K562 (cell line): Measurements from ENCODE around the gene EVA1B. TPM values are rescaled to one million over a fixed set of nuclear protein-coding genes. Genes with fewer than 3 reads are reported as not detected.

Experiments used
- ARID1B ChIP-seq: fragments of 450-650 bp; IDR thresholded peaks from 2 replicates; pipeline ENCODE4 v1.6.1; 2016; ENCODE audit warnings: antibody characterized with exemption, mild to moderate bottlenecking, inconsistent platforms
- CBX3 ChIP-seq, 2 experiments: IDR thresholded peaks; 1 replicate in 1 of 2; 2 replicates in 1 of 2; pipeline ENCODE4 v1.6.1; 2012; ENCODE audit warnings: inconsistent platforms in 2 of 2, low read length in 2 of 2, borderline replicate concordance in 1 of 2, control low read depth in 1 of 2
- CXXC5 ChIP-seq: fragments of 250-450 bp; sonication (Bioruptor Pico); IDR thresholded peaks from 2 replicates; pipeline ENCODE4 v1.8.0; 2022; ENCODE audit warnings: inconsistent platforms, mild to moderate bottlenecking, moderate library complexity
- DMBX1 ChIP-seq: fragments of 250-450 bp; sonication (Bioruptor Pico); IDR thresholded peaks from 2 replicates; pipeline ENCODE4 v1.8.0; 2022; ENCODE audit warnings: inconsistent platforms, mild to moderate bottlenecking, moderate library complexity, borderline replicate concordance
- ELF2 ChIP-seq: fragments of 250-450 bp; sonication (Bioruptor Pico); IDR thresholded peaks from 2 replicates; pipeline ENCODE4 v1.5.0; 2021; ENCODE audit warnings: mild to moderate bottlenecking
- ESRRA ChIP-seq: fragments of 450-650 bp; IDR thresholded peaks from 2 replicates; pipeline ENCODE4 v1.6.1; 2014; ENCODE audit warnings: low read depth, mild to moderate bottlenecking, moderate library complexity, borderline replicate concordance
- FOSL1 ChIP-seq: fragments of 200-800 bp; sonication (Bioruptor generic); conservative IDR thresholded peaks from 2 replicates; pipeline ENCODE4 v1.6.1; 2016; ENCODE audit warnings: missing genetic modification characterization, missing compliant biosample characterization
- FOXP1 ChIP-seq: sonication (generic); formaldehyde crosslinking; IDR thresholded peaks from 2 replicates; pipeline ENCODE4 v1.8.0; 2022; ENCODE audit warnings: mild to moderate bottlenecking, missing genetic modification reagents
- GABPB2 ChIP-seq: fragments of 250-450 bp; sonication (Bioruptor Pico); conservative IDR thresholded peaks from 2 replicates; pipeline ENCODE4 v1.5.1; 2021; ENCODE audit warnings: mild to moderate bottlenecking
- HDAC1 ChIP-seq, 2 experiments: fragments of 450-650 bp; IDR thresholded peaks; 2 replicates each; pipeline ENCODE4 v1.6.1; 2016 to 2017; ENCODE audit warnings: inconsistent platforms in 1 of 2, mild to moderate bottlenecking in 1 of 2, moderate library complexity in 1 of 2
- HDAC2 ChIP-seq: fragments of 450-650 bp; IDR thresholded peaks from 2 replicates; pipeline ENCODE4 v1.6.1; 2016; ENCODE audit warnings: mild to moderate bottlenecking
- HDGF ChIP-seq: fragments of 450-650 bp; IDR thresholded peaks from 2 replicates; pipeline ENCODE4 v1.6.1; 2016
- HOXB6 ChIP-seq: fragments of 250-450 bp; sonication (Bioruptor Pico); IDR thresholded peaks from 2 replicates; pipeline ENCODE4 v1.5.1; 2022; ENCODE audit warnings: mild to moderate bottlenecking, borderline replicate concordance
- KDM1A ChIP-seq, 2 experiments: fragments of 450-650 bp; IDR thresholded peaks; 2 replicates each; pipeline ENCODE4 v1.6.1; 2016; ENCODE audit warnings: mild to moderate bottlenecking in 2 of 2
- KDM4B ChIP-seq, 2 experiments: fragments of 450-650 bp in 1 of 2; sonication (generic) in 1 of 2; IDR thresholded peaks; 2 replicates each; pipeline ENCODE4 v1.6.1; 2016 to 2017; ENCODE audit warnings: borderline replicate concordance in 2 of 2, antibody characterized with exemption in 1 of 2, low read depth in 1 of 2, mild to moderate bottlenecking in 1 of 2
- MCM2 ChIP-seq: fragments of 450-650 bp; IDR thresholded peaks from 2 replicates; pipeline ENCODE4 v1.6.1; 2017; ENCODE audit warnings: low read depth, mild to moderate bottlenecking
- PML ChIP-seq: IDR thresholded peaks from 2 replicates; pipeline ENCODE4 v1.6.1; 2012; ENCODE audit warnings: low read length, inconsistent platforms
- POLR2B ChIP-seq: fragments of 450-650 bp; IDR thresholded peaks from 2 replicates; pipeline ENCODE4 v1.6.1; 2018; ENCODE audit warnings: low read depth; ENCODE audit not compliant: partially characterized antibody
- POLR2G ChIP-seq: fragments of 200-400 bp; formaldehyde crosslinking; IDR thresholded peaks from 2 replicates; pipeline ENCODE4 v1.6.1; 2017; ENCODE audit warnings: low read depth, mild to moderate bottlenecking, antibody characterized with exemption, low read length, moderate library complexity
- PURB ChIP-seq: sonication (generic); formaldehyde crosslinking; IDR thresholded peaks from 2 replicates; pipeline ENCODE4 v1.9.0; 2021; ENCODE audit warnings: low read depth, mild to moderate bottlenecking, missing genetic modification reagents
- TAF7 ChIP-seq: fragments of 450-650 bp; IDR thresholded peaks from 2 replicates; pipeline ENCODE4 v1.6.1; 2016; ENCODE audit warnings: missing genetic modification characterization, missing compliant biosample characterization
- TRIM28 ChIP-seq: fragments of 450-650 bp; IDR thresholded peaks from 2 replicates; pipeline ENCODE4 v1.6.1; 2017
- ZBTB7A ChIP-seq: IDR thresholded peaks from 2 replicates; pipeline ENCODE4 v1.6.1; 2011; ENCODE audit warnings: low read depth, mild to moderate bottlenecking, low read length, moderate library complexity, borderline replicate concordance; ENCODE audit not compliant: control insufficient read depth
- ZNF24 ChIP-seq: fragments of 450-650 bp; IDR thresholded peaks from 2 replicates; pipeline ENCODE4 v1.6.1; 2016
- polyA plus RNA-seq, 8 experiments: library from polyadenylated mRNA; depleted of rRNA in 4 of 8; stranded (reverse) in 5 of 8; unstranded in 3 of 8; fragments of >200 nt; fragmentation: Nextera tagmentation in 2 of 8; fragmentation: Illumina TruSeq in 1 of 8; extraction: Ambion mirVana in 2 of 8; extraction: Trizol in 1 of 8; gene quantifications; 2 replicates each; pipeline versions ENCODE4 v1.2.1 to v1.2.3, GENCODE V29; 2011 to 2014; ENCODE audit warnings: inconsistent platforms in 1 of 8, missing spikeins in 1 of 8
- total RNA-seq, 7 experiments: library from RNA; depleted of rRNA in 6 of 7; stranded (reverse); fragments of >200 nt in 6 of 7; fragmentation: Illumina TruSeq in 2 of 7; extraction: Trizol in 2 of 7; gene quantifications; 2 replicates each; pipeline versions ENCODE4 v1.2.1 to v1.2.3, GENCODE V29; 2011 to 2021; ENCODE audit warnings: low replicate concordance in 1 of 7
- TF ChIP-seq, protein P1 (sequence below), 2 experiments: IDR thresholded peaks; 2 replicates each; pipeline ENCODE4 v1.6.1; 2012; ENCODE audit warnings: improper control_type of control experiment in 2 of 2, low read depth in 2 of 2, low read length in 2 of 2, borderline replicate concordance in 1 of 2

The EVA1B gene
- total and polyA plus RNA-seq, 9 of the 15 experiments (the other 6 are each of a cell fraction or from before 2014, with no cell fraction given), result 0.08 to 65.7 (median 2.4) TPM

DNA sequence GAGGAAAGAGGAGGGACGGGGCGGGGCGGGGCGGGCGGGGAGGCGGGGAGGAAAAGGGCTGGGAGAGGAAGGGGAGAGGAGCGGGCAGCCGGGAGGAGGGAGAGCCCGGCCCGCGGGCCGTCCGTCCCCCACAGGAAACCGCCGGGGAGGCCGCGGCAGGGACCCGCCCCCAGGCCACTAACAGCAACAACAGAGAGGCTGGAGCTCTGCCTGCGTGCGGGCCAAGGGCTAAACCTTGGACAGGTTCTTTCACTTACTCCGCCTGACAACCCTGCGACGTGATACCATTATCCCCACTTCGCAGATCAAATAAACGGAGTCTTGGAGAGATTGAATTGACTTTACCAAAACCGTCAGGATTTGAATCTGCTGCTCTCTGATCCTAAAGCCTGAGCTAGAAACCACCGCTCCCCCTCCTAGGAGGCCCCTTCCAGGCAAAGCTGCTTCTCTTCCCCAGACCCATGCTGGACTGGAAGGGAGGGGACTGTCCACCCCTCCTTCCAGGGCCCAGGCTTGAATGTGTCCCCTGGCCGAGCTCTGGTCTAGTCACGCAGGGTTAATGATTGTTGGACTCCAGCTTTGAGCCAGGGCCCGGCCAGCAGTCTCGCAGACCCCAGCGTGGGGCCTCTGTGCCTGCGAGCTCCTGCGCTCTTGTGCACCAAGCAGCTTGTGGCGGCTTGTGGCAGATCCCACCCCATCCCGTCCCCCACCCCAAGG, at the start of gene EVA1B (continued):
- TF ChIP-seq POLR2B, result peak; percentile 22
- TF ChIP-seq TRIM28, result 0 out of 2 replicates have a peak, but pooled peaks have one; percentile 16
- TF ChIP-seq ZBTB7A, result peak; percentile 35; the same call in 1 of the 2 replicates
- peak; percentile 59 for TF ChIP-seq ESRRA
- peak in 1 of 2 experiments; percentile 38; a peak in 1 of 3 replicates for TF ChIP-seq CBX3 (IDR thresholded peaks at IDR 0.05; ENCODE audit: borderline replicate concordance in 1 of 2, low read length in 2 of 2)
- TF ChIP-seq KDM4B (IDR thresholded peaks at IDR 0.05; ENCODE audit: borderline replicate concordance in 2 of 2, low read depth in 1 of 2), result peak in 1 of 2 experiments; percentile 54; a peak in 1 of 4 replicates
- peak; percentile 44 for TF ChIP-seq ZNF24
- TF ChIP-seq FOXP1 (CRISPR knock-in tag), result peak; percentile 73; the same call in 1 of the 2 replicates
- TF ChIP-seq CXXC5 (CRISPR knock-in tag), result peak; percentile 73
- TF ChIP-seq DMBX1 (CRISPR knock-in tag), result 0 out of 2 replicates have a peak, but pooled peaks have one; percentile 20
- peak; percentile 74 to 91 for TF ChIP-seq KDM1A (IDR thresholded peaks at IDR 0.05)
- peak; percentile 91 for TF ChIP-seq HDAC2
- TF ChIP-seq MCM2, result 0 out of 2 replicates have a peak, but pooled peaks have one; percentile 14
- TF ChIP-seq ELF2, result peak; percentile 45; the same call in 1 of the 2 replicates
- TF ChIP-seq, protein P1, sequence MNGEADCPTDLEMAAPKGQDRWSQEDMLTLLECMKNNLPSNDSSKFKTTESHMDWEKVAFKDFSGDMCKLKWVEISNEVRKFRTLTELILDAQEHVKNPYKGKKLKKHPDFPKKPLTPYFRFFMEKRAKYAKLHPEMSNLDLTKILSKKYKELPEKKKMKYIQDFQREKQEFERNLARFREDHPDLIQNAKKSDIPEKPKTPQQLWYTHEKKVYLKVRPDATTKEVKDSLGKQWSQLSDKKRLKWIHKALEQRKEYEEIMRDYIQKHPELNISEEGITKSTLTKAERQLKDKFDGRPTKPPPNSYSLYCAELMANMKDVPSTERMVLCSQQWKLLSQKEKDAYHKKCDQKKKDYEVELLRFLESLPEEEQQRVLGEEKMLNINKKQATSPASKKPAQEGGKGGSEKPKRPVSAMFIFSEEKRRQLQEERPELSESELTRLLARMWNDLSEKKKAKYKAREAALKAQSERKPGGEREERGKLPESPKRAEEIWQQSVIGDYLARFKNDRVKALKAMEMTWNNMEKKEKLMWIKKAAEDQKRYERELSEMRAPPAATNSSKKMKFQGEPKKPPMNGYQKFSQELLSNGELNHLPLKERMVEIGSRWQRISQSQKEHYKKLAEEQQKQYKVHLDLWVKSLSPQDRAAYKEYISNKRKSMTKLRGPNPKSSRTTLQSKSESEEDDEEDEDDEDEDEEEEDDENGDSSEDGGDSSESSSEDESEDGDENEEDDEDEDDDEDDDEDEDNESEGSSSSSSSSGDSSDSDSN (IDR thresholded peaks at IDR 0.05; ENCODE audit: borderline replicate concordance in 1 of 2, low read depth in 2 of 2, low read length in 2 of 2), result peak in 1 of 2 experiments; percentile 59; a peak in 2 of 4 replicates
- no peak for TF ChIP-seq GABPB2 (CRISPR knock-in tag)
- TF ChIP-seq ARID1B, result 0 out of 2 replicates have a peak, but pooled peaks have one; percentile 3
- TF ChIP-seq POLR2G, result peak; percentile 73
- 0 out of 2 replicates have a peak, but pooled peaks have one; percentile 49 for TF ChIP-seq HDGF
- no peak for TF ChIP-seq HOXB6 (CRISPR knock-in tag)
- peak in 1 of 2 experiments; percentile 73; a peak in 2 of 4 replicates for TF ChIP-seq HDAC1 (IDR thresholded peaks at IDR 0.05)
- TF ChIP-seq FOSL1, result no peak
- TF ChIP-seq PML, result no peak
- no peak for TF ChIP-seq PURB
- 0 out of 2 replicates have a peak, but pooled peaks have one; percentile 17 for TF ChIP-seq TAF7 (tag)
